Activated CD8-positive, alpha-beta memory T cell treated with anti-CD3 and anti-CD28 coated beads for 36 hours (primary cell): ENCODE data around the gene DDB1. TPM values are rescaled to one million over a fixed set of nuclear protein-coding genes. Genes with fewer than 3 reads are reported as not detected.

ENCODE experiments used
- CTCF ChIA-PET: fragments of 350-600 bp; sonication (Branson Sonifier 250); formaldehyde crosslinking; loops from one replicate; lab custom pipeline; 2021; ENCODE audit warnings: antibody characterized with exemption; lab: Charles Lee
- POLR2A ChIA-PET: fragments of 350-600 bp; sonication (Branson Sonifier 250); formaldehyde crosslinking; loops from one replicate; lab custom pipeline; 2021; ENCODE audit warnings: antibody characterized with exemption; lab: Charles Lee
- total RNA-seq, 2 experiments: library from RNA; stranded (reverse); gene quantifications; one replicate each; pipeline ENCODE4 v1.2.3, GENCODE V29; 2021

The DDB1 gene
- total RNA-seq, 2 experiments from 2014 or later, result 312 to 319 TPM

DNA sequence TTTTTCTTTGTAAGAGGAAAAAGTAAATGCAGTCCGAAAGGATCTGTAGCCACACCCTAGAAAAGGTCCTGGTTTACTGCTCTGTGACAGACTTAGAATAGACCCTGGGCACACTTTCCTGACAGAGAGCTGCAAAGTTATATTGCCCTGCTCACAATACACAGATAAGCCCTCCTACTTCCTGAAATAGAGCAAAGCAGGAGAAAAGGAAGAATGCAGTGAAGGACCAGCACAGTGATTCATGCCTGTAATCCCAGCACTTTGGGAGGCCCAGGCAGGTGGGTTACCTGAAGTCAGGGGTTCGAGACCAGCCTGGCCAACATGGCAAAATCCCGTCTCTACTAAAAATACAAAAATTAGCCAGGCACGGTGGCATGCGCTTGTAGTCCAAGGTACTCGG, 26.6 kb upstream of the DDB1 start:
- ChIA-PET POLR2A (interaction anchor here (0.6 to 1.7 kb wide), 3 partner anchors 25 to 1146 kb away, joined by 3 to 6 read pairs (median 6); no protein-coding TSS in a partner anchor), CTCF (interaction anchor here (4.1 kb wide), 1 partner anchor 25 kb away, joined by 29 read pairs; the partner anchor contains the start of genes DDB1 and TKFC)

DNA sequence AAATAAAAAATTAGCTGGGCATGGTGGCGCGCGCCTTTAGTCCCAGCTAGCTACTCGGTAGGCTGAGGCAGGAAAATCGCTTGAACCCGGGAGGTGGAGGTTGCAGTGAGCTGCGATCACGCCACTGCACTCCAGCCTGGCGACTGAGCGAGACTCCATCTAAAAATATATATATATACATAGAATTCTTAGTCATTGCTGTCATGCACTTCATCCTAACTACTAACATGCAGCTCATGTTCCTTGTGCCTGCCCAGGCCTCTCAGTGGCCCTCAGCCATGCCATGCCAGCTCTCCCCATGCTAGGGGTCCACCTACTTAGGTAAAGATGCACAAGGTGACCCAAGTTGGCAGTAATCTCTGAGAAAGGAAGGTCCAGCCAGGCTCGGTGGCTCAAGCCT, 25.7 kb upstream of the DDB1 start:
- ChIA-PET CTCF (interaction anchor here (2.1 kb wide), 1 partner anchor 22 kb away, joined by 7 read pairs; no protein-coding TSS in a partner anchor), POLR2A (interaction anchor here (0.6 to 1.2 kb wide), 2 partner anchors 24 to 100 kb away, joined by 3 to 4 read pairs; no protein-coding TSS in a partner anchor)

DNA sequence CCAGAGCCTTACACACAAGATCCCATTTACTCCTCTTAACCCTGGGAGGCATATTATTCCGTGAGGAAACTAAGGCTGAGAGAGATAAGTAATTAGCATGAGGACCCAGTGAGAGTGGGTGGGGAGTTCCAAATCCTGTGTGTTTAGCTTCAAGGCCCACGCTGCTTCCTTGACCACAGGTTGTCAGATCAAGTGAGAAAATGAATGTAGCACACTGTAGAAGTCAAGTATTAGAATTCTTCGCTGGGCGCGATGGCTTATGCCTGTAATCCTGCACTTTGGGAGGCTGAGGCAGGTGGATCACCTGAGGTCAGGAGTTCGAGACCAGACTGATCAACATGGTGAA, 25.0 kb upstream of the DDB1 start:
- ChIA-PET CTCF (interaction anchor here (0.7 to 2.1 kb wide), 2 partner anchors 22 to 527 kb away, joined by 3 to 7 read pairs; no protein-coding TSS in a partner anchor), POLR2A (no interaction called here)

DNA sequence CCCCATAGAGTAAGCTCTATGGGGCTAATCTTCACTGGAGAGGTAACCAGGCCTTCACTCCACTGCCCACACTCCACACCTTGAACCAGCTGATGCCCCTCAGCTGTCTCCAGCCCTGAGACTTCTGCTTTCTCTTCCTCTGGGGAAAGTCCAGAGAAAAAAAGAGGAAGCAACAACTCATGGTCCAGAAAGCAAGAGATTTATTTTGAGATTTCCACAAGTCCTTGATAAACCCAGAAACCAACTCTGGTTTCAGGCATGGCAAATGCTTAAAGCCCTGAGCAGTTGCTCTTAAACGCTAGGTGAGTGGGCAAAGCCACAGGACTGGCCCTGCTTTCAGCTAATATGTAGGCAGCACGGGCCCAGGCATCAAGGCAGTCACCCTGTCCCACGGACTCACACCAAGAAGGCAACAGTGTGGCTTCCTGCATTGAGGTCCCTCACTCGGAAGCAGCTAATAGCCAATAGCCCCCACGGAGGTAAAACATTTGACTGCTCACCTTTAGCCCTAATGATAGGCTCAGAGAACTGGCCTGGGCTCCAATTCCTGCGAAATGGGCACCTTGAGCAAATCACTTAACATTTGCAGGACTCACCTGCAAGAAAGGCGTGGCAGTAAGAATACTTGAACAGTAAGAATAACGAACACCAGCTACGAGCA, 24.5 kb upstream of the DDB1 start:
- POLR2A ChIA-PET, result no interaction called here

DNA sequence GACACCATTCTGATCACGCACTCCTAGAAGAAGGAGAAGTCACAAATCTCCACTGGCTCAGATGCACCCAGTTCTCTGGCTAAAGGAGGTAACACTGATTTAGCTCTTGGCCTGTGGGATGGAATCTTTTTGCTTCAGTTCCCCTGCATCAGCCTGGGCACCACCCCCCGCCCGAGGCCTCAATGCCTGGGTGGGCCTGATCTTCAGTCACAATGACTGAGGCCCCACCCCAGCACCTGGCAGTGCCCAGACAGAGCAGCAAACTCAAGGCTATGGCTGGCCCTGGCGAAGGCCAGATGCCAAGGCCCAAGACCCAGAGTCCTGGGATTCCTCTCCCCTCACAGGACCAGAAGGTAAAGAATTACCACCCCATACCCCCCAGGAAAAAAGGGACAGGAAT, 23.8 kb upstream of the DDB1 start:
- CTCF ChIA-PET, result interaction anchor here (0.6 to 2.1 kb wide), 2 partner anchors 20 to 996 kb away, joined by 4 to 7 read pairs; no protein-coding TSS in a partner anchor
- POLR2A ChIA-PET, result no interaction called here

More for the DNA sequence above, 24.5 kb upstream of the DDB1 start:
- CTCF ChIA-PET, result interaction anchor here (0.7 to 2.1 kb wide), 2 partner anchors 21 to 527 kb away, joined by 3 to 7 read pairs; no protein-coding TSS in a partner anchor

DNA sequence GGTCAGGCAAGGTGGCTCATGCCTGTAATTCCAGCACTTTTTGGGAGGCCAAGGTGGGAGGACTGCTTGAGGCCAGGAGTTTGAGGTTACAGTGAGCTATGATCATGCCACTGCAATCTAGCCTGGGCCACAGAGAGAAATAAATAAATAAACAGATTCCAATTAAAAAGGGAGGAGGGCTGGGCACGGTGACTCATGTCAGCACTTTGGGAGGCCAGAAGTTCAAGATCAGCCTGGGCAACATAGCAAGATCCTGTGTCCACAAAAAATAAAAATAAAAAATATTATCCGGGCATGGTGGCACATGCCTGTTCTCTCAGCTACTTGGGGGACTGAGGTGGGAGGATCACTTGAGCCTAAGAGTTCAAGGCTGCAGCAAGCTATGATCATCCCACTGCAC, 21.3 kb upstream of the DDB1 start:
- ChIA-PET CTCF (interaction anchor here (2.5 kb wide), 1 partner anchor 18 kb away, joined by 8 read pairs; no protein-coding TSS in a partner anchor), POLR2A (no interaction called here)

DNA sequence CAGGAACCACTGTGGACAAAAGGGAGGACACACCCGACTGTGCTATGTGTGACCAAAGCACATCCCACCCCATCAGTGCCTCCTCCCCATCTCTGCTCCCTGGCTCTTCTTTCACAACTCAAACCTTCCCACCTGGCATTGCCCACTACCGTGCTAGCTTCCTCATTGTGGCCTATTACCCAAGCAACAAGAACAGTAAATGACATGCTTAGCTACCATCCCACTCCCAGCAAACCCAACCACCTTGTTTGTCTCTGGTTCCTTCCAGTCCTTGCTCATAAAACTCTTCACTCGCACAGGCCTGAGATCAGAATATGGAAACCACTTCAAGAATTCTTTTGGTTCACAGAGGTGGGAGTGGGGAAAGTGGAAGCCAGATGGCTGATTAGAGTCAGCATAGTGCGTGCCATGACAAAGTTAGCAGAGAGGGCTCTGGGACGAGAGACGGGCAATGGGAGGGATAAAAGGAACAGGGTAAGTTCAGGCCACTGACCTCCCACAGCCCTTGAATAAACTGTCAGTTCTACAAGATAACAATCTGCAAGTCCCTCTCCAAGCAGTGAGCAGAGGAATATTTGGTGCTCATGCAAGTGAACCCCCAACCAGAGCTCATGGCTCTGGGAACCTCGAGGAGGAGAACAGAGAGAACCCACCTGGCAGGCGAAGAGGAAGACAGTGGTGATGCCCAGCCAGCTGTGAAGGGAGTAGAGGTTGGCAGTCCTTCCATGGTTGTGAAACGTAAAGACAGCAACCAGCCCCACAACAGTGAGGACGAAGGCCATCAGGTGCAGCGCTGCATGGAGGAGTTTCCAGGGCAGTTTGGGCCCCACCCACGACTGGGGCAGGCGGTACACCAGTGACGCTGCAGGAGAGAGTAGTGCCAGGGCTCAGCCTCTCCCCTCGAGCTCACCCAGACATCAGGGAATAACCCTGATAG, 20.5 kb upstream of the DDB1 start:
- ChIA-PET CTCF (interaction anchor here (0.8 to 2.5 kb wide), 2 partner anchors 17 to 33 kb away, joined by 3 to 8 read pairs; no protein-coding TSS in a partner anchor), POLR2A (no interaction called here)

DNA sequence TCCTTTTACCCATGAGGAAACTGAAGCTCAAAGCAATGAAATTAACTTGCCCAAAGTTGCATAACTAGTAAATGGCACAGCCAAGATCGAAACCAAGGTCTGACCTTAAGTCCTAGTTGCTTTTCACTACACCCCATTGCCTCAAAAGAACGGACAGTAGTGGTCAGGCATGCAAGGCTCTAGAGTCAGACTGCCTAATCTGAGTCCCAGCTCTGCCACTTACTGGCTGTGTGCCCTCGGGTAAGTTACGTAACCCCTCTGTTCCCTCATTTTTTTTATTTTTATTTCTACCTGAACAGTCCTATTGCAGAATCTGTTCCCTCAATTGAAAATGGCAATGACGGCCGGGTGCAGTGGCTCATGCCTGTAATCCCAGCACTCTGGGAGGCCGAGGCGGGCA, 19.1 kb upstream of the DDB1 start:
- ChIA-PET POLR2A (no interaction called here), CTCF (interaction anchor here (1.0 kb wide), 1 partner anchor 10 kb away, joined by 3 read pairs; the partner anchor contains the start of gene TMEM138)

DNA sequence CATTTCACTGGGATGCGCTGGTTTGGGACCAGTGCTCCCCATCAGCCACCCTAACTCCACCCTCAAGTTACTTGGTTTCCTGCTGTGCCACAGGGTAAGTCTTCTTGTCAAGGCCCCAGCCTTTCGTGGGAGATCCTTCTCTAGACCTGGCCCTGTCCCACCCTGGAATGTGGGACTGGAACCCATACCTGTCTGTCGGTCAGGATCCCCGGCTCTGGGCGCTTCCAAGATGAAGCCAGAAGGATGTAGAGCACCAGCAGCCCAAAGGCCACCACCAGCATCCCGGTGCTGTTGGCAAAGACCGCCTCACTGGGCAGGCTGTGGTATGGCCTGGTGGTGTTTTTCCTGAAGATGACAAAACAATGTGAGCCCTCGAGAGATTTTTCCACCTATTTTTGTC, 17.9 kb upstream of the DDB1 start:
- ChIA-PET POLR2A (no interaction called here), CTCF (interaction anchor here (2.1 kb wide), 1 partner anchor 35 kb away, joined by 7 read pairs; no protein-coding TSS in a partner anchor)

DNA sequence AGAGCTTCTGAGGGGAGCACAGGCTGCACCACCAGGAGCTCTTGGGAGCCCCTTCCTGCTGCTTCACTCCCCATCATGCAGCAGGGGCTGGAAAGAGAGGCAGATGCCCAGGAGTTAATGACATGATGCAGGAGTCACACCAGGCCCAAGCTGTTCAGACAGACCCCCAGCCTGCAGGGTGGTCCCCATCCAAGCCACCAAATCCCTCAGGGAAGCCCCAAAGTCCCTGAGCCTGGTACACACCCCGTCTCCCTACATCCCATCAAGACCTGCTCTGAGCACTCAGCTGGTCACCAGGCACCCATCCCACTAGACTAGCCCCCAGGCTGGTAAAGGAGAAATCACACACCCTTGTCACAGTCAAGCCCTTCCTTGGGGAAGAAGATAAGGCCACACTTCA, 17.4 kb upstream of the DDB1 start:
- ChIA-PET POLR2A (no interaction called here), CTCF (interaction anchor here (2.1 kb wide), 1 partner anchor 35 kb away, joined by 7 read pairs; no protein-coding TSS in a partner anchor)

DNA sequence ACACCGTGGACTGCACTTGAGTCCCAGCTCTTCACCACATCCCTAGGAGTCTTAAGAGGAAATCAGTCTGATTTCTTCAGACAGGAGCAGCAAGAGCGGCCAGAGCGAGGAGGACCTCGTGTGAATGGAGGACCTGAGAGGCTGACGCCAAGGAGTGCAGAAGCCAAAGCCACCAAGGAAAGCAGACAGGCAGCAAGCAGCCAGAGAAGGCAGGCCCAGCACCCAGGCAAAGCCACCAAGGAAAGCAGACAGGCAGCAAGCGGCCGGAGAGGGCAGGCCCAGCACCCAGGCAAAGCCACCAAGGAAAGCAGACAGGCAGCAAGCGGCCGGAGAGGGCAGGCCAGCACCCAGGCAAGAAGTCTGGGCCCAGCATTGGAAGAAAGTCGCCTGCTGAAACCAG, 17.0 kb upstream of the DDB1 start:
- ChIA-PET CTCF (interaction anchor here (0.6 to 2.1 kb wide), 2 partner anchors 36 to 57 kb away, joined by 3 to 7 read pairs; no protein-coding TSS in a partner anchor), POLR2A (no interaction called here)

DNA sequence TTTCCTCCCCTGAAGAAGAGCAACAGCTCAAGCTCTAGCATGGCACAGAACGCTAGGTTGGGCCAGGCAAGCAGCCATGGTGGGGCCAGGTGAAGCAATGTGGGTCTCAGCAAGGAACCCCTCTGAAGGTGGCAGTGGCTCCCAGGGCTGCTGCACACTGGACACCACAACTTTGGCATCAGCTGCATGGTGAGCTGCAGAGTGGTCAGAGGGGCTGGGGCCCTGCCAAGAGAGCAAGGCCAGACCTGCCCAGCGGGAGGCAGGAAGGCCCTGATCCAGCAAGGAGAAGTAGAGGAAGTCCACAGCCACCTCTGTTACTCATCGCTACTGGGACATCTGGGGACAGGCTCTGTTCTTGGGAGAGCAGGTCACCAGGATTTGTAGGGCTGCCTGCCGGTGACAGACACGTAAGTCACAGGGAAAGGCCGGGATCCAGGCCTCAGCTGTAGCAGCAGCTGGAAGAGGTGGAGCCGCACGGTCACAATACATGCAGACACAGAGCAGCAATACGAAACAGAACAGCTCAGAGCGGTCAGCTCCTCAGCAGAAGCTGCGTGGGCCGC, 16.4 kb upstream of the DDB1 start:
- CTCF ChIA-PET, result interaction anchor here (0.6 to 2.1 kb wide), 2 partner anchors 36 to 56 kb away, joined by 3 to 7 read pairs; no protein-coding TSS in a partner anchor
- POLR2A ChIA-PET, result no interaction called here

DNA sequence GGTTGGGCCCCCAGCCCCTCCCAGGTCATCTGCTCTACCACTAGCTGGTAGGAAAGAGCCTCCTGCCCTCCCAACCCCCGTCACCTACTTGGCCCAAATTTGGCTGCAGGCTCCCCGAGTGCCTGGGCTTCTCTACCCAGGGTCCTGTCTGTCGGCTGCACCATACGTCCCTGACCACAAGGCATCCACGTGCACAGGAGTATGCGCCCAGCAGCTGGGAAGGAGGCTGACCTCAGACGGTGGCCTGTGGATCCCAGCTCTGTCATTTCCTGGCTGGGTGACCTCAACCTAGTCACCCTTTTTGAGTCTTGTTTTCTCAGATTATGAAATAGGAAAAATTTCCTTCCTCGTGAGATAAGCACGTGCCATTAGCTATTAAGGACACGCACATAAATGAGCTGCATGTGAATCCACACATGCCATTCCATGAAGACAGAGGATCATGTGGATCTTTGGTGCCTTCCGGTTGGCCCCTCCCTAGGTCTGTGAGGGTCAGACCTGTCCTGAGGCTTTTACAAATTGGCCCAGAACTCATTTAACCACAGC, 15.1 kb upstream of the DDB1 start:
- ChIA-PET CTCF (interaction anchor here (1.2 kb wide), 1 partner anchor 12 kb away, joined by 6 read pairs; no protein-coding TSS in a partner anchor), POLR2A (no interaction called here)

DNA sequence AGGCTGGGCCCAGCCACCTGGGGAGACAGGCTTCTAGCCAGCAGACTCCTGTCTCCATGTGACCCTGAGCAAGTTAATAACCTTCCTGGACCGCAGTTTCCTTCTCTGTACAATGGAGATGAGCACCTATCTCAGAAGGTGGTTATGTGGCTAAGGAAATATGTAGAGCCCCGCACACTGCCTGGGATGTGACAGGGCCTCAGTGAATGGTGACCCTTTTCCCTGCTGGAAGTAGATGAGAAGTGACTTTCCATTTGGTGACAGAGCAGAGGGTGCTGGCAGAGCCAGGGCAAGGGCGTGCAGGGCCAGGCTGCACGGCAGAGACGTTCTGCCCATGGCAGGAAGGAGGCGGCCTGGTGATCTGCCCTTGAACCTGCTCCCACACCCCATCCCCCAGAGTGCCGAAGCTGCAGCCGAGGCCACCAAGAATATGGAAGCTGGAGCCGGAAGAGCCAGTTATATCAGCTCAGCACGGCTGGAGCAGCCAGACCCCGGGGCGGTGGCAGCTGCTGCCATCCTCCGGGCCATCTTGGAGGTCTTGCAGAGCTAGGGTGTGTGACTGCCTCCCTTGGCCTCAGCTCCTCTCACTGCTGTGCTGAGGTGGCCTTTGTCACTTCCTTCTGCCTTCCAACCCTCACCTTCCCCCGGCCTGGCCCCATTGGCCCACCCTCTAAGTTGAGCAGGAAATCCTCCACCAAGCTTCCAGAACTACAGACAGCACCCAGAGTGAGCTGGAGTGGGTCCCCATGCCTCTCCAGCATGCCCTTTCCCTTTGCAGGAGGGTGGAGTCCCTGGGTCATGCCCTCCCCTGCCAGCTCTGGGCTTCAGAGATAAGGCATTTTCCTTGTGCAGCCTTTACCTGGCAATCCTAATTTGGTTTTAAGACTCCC, 13.3 kb upstream of the DDB1 start:
- POLR2A ChIA-PET, result no interaction called here
- CTCF ChIA-PET, result interaction anchor here (0.8 to 1.2 kb wide), 2 partner anchors 10 kb away, joined by 3 read pairs; no protein-coding TSS in a partner anchor

DNA sequence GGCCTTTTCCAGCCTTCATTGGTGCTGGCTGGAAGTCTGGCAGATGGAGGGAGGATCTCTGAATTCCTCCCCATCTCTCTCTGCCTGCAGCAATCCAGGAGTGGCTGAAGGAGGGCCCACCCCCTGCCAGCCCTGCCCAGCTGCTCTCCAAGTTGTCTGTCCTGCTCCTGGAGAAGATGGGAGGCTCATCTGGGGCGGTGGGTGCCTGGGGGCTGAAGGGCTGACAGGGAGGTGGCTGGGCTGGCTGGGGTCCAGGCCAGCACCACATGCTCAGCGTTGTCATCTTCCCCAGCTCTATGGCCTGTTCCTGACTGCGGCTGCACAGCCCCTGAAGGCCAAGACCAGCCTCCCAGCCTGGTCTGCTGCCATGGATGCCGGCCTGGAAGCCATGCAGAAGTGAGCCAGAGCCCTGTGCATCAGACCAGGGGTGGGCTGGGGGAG, 12.3 kb upstream of the DDB1 start:
- ChIA-PET POLR2A (no interaction called here), CTCF (interaction anchor here (1.2 kb wide), 1 partner anchor 9 kb away, joined by 3 read pairs; no protein-coding TSS in a partner anchor)

DNA sequence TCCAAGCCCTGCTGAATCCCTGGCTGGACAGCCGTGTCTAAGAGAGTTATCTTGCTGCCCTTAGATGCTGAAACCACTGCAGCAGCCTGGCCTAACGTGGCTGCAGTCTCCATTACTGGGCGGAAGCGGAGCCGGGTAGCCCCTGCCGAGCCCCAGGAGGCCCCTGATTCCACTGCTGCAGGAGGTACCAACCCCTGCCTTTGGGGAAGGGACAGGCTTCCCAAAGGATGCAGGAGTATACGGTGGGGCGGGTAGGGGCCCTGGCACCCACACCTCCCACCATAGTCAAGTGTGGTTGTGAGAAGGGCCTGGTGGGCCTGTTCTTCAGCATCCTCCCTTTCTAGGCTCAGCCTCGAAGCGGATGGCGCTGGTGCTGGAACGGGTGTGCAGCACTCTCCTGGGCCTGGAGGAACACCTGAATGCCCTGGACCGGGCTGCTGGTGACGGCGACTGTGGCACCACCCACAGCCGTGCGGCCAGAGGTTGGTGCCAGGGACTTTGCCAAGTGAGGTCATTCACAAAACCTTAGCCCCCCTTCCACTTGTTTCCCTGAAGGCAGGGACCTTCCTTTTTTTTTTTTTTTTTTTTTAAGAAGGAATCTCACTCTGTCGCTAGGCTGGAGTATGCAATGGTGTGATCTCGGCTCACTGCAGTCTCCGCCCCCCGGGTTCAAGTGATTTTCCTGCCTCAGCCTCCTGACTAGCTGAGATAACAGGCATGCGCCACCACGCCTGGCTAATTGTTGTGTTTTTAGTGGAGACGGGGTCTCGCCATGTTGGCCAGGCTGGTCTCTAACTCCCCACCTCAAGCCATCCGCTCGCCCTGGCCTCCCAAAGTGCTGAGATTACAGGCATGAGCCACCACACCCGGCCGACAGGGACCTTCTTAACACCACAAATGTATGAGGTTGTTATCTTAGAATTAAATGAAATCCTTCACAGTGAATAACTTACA, 11.2 kb upstream of the DDB1 start:
- POLR2A ChIA-PET, result no interaction called here
- CTCF ChIA-PET, result interaction anchor here (1.2 kb wide), 1 partner anchor 8 kb away, joined by 3 read pairs; no protein-coding TSS in a partner anchor
